GM21576 (cell line): Measurements from ENCODE around the gene MAML3.

Experiments used
- ATAC-seq: cut with Tn5 transposase; IDR thresholded peaks from one replicate; pipeline ENCODE4 v1.9.1; 2021; ENCODE audit warnings: mild to moderate bottlenecking, moderate library complexity; ENCODE audit not compliant: unreplicated experiment

MAML3 gene

DNA sequence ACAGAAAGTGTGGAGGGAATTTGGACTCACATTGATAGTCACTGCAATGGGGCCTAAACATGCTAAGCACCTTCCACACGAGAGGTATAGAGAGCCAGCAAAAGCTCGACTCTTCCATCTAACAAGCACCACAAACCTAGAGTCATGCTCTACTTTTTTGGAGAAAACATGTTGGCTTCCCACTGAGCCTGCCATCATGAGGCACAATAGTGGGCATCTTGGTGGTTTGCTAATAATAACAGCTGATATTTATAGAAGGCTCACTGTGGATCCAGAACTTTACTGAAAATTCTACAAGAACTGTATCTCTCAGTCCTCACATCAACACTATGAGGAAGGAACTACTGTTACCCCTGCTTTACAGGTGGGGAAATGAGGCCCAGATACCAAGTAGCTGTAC is 26.6 kb downstream of the MAML3 start:
- no peak for ATAC-seq

DNA sequence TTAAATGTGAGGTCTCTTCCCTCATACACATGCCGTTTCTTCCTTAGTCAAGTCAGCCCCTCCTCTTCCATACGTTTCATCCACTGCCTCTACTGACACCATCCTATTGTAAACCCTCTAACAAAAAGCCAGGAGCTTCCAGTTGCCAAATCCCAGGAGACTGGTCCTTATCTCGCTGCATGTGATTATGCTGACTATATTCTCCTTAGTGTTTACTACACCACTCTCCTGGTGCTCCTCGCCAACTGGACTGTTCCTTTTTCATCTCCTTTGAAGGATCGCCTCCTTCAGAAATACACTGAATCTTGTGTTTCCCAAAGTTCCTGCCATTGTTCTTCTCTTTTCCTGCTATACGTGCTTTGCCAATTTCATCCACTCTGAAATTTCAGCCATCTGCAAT is 27.7 kb downstream of the MAML3 start:
- ATAC-seq = no peak

GRCh38 chr4:140125374-140125773 is 28.6 kb downstream of the MAML3 start:
- no peak for ATAC-seq

DNA sequence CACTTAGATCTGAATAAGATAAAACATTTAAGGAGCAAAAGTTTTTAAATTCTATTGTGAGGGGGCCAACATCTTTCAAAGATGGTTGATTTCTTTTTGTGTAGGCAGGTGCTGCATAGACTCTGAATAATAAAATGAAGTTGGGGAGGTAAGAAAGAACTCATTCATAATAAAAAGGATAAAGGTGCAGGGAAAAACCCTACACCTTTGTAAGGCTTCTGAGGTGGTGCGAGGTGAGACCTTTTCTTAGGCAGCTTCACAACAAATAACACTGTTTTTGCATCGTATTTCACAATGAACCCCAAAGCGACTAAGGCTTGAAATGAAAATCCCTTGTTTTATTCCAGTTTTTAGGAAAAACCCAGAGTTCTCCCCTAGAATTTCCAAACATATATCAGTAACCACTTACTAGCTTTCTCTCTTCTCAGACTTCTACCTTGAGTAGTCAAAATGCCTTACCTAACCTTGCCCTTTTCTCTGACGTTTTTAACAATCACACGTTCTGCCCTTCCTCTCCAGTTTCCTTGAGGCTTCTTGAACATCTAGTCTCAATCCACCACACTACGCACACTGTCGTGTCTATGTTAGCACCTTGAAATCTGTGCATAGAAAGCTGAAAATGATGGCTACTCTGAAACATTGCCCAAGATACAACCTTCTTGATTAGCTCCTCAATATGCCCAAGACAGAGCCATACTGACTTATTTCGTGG is 30.2 kb downstream of the MAML3 start:
- ATAC-seq = no peak

DNA sequence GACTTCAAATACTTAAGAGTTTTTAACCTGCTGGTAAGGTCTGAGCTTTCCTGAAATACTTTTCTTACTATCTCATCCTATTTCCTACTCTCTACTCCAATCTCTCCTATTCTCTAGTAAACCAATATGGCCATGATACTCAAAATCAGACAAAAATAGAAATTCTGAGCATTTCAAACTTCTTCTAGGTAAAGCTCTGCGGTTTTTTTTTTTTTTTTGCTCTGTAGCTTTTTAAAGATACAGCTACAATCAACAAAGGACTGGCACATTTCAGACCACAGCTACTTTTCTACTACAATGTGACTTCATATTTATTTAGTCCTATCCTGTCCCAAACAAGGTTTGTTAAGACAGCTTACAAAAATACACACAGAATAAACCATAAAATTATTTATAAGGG is 31.1 kb downstream of the MAML3 start:
- ATAC-seq = no peak

- ATAC-seq = no peak
These were observed 32.3 kb downstream of the MAML3 start for GRCh38 chr4:140121646-140122045.

DNA sequence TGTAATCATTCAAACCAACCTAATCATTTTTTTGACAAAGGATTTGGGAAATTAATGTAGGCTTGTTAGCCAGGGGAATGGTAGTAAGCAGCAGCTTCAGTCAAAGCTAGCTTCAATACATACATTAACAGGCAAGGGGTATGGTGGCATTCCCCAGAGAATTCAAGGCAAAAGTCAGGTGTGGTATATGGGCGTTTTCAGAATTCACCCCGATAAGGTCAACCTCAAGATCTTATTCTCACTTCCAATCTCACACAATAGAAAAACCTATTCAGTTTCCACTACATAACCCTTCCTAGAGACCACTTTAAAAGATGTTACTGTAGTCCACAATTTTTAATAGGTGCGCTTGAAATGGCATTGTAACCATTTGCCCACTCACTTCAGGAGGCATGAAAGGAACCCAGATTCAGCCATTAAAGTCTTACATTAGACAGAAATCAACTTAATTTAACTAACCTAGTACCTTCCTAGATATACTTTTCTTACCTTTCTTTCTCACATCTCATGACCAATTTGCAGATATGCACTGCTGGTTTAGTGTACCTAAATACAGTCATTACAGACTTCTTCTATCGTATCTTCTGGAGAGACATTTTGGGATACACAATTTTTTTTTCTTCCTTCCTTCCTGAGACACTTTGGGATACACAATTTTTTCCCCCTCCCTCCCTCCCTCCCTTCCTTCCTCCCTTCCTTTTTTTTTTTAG is 34.9 kb downstream of the MAML3 start:
- no peak for ATAC-seq

- ATAC-seq = no peak
These were observed 36.0 kb downstream of the MAML3 start for GRCh38 chr4:140117947-140118346.

DNA sequence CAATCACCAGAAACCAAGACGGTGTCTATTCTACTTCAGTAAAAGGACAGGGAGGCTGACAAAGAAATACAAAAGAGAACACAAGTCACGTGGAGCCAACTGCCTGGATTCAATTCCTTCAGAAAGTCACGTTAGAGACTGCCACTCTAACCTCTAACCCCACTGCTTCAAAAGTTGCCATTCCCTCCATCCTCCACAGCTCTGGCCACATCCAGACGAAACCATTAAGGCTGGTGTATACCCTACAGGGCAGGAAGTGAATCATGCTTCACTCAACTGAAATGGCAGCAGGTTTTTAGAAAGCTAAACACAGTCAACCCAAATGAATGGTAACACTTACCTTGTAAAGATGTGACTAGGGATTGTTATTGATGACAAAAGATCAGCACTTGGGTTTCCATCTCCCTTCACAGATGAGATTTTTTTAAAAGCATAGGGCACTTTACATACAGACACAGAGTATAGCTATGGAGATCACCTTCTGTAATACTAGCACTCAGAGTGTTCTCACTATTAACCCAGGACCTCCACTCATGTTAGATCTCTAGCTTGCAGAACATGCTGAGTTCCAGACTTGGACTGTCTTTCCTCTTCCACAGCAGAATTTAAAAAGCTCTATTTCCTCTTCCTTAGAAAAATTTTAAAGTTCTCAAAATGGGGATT is 37.4 kb downstream of the MAML3 start:
- no peak for ATAC-seq

GRCh38 chr4:140115140-140115539 is 38.8 kb downstream of the MAML3 start:
- peak; percentile 65 for ATAC-seq

DNA sequence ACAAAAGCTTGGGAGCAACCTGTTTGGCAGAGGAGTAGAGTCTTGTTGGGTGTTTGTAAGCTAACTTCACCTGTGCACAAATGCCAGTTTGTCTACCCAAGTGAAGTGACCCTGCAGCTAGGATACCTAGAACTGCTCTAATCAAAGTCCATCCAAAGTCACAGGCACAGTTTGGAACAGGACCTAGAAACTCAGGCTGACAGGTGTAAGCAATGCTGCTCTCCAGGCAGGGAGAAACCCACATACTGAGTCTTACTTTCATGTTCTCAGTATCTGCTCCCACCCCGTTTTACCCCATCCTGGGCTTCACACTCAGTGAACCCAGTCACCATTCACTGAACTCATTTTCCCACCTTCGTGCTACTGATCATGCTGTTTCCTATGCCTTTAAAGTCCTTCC is 40.3 kb downstream of the MAML3 start:
- ATAC-seq = no peak

- no peak for ATAC-seq
These were observed 41.4 kb downstream of the MAML3 start for GRCh38 chr4:140112576-140112975.

DNA sequence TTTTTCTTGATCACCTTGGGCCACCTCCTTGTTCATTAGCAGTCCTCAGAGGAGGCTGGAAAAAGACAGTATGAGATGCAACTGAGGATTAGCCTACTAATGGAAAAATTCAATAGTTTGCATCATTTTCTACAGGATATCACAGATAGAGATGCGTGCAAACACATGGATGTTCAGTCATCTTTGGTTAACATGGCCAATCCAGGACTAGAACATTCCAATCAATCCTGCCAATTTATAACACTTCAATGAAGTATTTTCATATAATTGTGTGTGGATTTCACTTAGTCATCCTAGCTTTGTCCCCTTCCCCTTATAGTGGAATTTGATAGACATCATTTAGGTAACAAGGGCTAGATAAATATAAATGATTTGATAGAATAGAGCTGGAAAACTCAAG is 42.7 kb downstream of the MAML3 start:
- no peak for ATAC-seq

- ATAC-seq = no peak
These were observed 43.3 kb downstream of the MAML3 start for GRCh38 chr4:140110542-140111215.

DNA sequence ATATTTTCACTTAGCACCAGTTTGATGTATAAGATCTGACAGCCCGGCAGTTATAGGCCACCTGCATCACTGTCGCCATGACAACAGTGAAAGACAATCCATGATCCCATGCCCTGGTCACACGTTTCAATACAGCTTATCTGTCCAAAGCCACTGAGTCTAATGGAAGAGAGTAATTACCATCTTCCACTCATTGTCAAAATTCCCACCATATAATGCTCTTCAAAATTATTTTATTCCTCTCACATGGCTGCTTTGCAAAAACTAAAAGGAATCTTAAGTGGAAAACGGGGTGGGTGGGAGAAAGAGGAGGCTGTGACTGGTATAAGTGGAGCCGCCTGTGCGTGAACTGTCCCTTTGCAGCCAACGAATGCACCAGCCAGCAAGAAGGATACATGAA is 44.2 kb downstream of the MAML3 start:
- no peak for ATAC-seq

DNA sequence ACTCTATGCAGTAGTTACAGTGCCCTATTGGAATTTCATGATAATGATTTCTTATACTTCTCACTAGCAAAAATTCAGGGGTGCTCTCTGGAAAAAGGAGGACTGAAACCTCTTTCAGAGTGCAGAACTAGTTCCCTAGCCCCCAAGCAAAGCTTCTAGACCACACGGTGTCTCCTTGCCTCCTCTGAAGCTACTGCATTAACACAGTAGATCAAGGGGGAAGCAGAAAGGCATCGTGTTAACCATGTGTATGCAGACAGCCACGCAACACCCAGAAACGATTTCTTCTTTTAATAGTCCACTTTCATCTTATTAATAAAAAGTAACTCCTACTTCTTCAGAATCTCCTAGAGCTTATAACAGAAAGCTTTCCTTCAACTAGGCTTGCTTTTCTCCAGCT is 44.7 kb downstream of the MAML3 start:
- no peak for ATAC-seq

DNA sequence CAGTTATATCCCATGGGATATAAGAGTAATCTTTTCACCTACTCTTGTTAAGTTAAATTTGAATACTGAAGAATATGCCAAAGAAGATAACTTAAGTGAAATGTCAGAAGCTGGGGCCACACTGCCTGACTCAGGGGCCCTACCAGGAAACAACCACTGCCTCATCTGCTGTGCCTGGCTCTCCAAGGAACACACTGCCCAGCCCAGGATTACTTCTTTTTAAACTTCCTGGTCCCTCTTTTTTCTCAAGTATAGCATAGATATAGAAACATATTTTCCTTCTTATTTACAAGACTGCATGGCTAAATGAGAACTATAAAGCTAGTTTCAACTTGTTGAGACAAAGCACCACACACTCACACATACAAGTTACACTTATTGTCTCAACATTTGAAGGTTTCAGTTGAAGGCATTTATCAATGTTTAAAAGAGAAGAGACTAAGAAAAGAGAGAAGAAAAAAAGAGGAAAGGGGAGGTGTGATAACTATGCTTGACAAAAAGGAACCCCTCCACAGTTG is 45.2 kb downstream of the MAML3 start:
- no peak for ATAC-seq

- no peak for ATAC-seq
These were observed 45.7 kb downstream of the MAML3 start for GRCh38 chr4:140108243-140108642.

DNA sequence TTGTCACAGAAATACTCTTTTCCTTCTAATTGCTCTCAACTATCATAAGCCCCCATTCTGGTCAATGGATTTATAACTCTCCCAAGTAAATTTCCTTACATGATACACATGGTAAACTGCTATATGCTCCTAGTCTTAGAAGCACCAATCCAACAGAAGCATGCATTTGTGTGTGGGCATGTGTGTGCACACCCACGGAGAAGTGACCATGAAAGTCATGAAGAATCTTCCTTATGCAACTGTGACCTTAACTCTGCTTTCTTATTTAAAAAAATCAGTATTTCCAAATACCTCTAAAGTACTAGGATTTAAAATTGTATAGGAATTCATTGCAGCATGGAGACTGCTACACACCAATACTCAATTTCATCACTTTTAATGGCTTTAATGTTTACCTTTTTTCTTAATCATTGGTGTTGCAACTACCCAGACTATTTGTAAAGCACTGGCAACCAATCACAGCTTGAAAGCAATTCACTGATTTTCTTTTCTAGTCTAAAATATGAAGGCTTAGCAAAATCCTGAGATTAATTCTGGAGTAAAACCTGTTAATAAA is 47.6 kb downstream of the MAML3 start:
- ATAC-seq = no peak

- ATAC-seq = no peak
These were observed 48.5 kb downstream of the MAML3 start for GRCh38 chr4:140105436-140105835.

- peak; percentile 87 for ATAC-seq
These were observed 50.3 kb downstream of the MAML3 start for GRCh38 chr4:140103676-140104075.
